IMR-90 (cell line): ENCODE measurements around the gene PRDX5. TPM values are rescaled to one million over a fixed set of nuclear protein-coding genes. Genes with fewer than 3 reads are reported as not detected.

ENCODE experiments used
- ATAC-seq: fragments of 200-7000 bp; cut with Tn5 transposase; 2 replicates; pipeline ENCODE4 v1.9.1; 2020; ENCODE audit warnings: low read depth, mild to moderate bottlenecking, moderate library complexity
- BruUV-seq: library from RNA; stranded (reverse); fragments of 400-500 nt; replicated peaks from 2 replicates; lab custom pipeline; 2021; lab: Mats Ljungman, UMichigan
- CTCF ChIA-PET: fragments of 300-600 bp; formaldehyde crosslinking; extraction: SDS; loops from one replicate; lab custom pipeline; 2021; ENCODE audit warnings: antibody characterized with exemption; lab: Yijun Ruan, JAX
- POLR2A ChIA-PET: fragments of 300-600 bp; sonication (Branson Sonifier 250); formaldehyde crosslinking; loops from one replicate; lab custom pipeline; 2022; ENCODE audit warnings: antibody characterized with exemption; ENCODE audit not compliant: unreplicated experiment; lab: Charles Lee
- DNase-seq: peaks from one replicate; pipeline ENCODE4 v3.0.0; 2013
- H2AFZ ChIP-seq: replicated peaks from 2 replicates; pipeline ENCODE3; 2013; ENCODE audit warnings: low read length, mild to moderate bottlenecking; ENCODE audit not compliant: poor library complexity
- H2AK5ac ChIP-seq: 2 replicates; pipeline ENCODE4 v1.6.1; 2013; ENCODE audit warnings: low read depth, low read length, inconsistent platforms
- H2AK9ac ChIP-seq: replicated peaks from 2 replicates; pipeline ENCODE3; 2013; ENCODE audit warnings: mild to moderate bottlenecking, low read depth, low read length, moderate library complexity; ENCODE audit not compliant: poor library complexity
- H2BK120ac ChIP-seq: 2 replicates; pipeline ENCODE4 v1.6.1; 2013; ENCODE audit warnings: low read depth, low read length, inconsistent platforms
- H2BK15ac ChIP-seq: 3 replicates; pipeline ENCODE4 v1.6.1; 2013; ENCODE audit warnings: low read depth, low read length, inconsistent platforms
- H2BK20ac ChIP-seq: 2 replicates; pipeline ENCODE4 v1.6.1; 2013; ENCODE audit warnings: low read depth, mild to moderate bottlenecking, inconsistent platforms, low read length, moderate library complexity
- H2BK5ac ChIP-seq: 2 replicates; pipeline ENCODE4 v1.6.1; 2013; ENCODE audit warnings: mild to moderate bottlenecking, low read depth, low read length, inconsistent platforms; ENCODE audit not compliant: poor library complexity, severe bottlenecking
- H3K14ac ChIP-seq: replicated peaks from 2 replicates; pipeline ENCODE4 v1.6.1; 2013; ENCODE audit warnings: low read depth, low read length, inconsistent platforms
- H3K18ac ChIP-seq: 2 replicates; pipeline ENCODE4 v1.6.1; 2013; ENCODE audit warnings: low read depth, low read length, control low read depth
- H3K23ac ChIP-seq: 2 replicates; pipeline ENCODE4 v1.6.1; 2013; ENCODE audit warnings: low read depth, low read length, inconsistent platforms
- H3K27ac ChIP-seq: 2 replicates; pipeline ENCODE4 v1.5.1; 2013; ENCODE audit warnings: mild to moderate bottlenecking, control low read depth, low read length; ENCODE audit not compliant: insufficient read depth
- H3K27me3 ChIP-seq: 2 replicates; pipeline ENCODE4 v1.6.1; 2013; ENCODE audit warnings: low read length; ENCODE audit not compliant: control insufficient read depth, insufficient read depth
- H3K36me3 ChIP-seq: 2 replicates; pipeline ENCODE4 v1.6.1; 2013; ENCODE audit warnings: low read length, mixed read lengths; ENCODE audit not compliant: control insufficient read depth, insufficient read depth
- H3K4ac ChIP-seq: 2 replicates; pipeline ENCODE4 v1.6.1; 2013; ENCODE audit warnings: low read depth, low read length, inconsistent platforms
- H3K4me1 ChIP-seq: 2 replicates; pipeline ENCODE4 v1.6.1; 2013; ENCODE audit warnings: low read length, mixed read lengths; ENCODE audit not compliant: control insufficient read depth, insufficient read depth
- H3K4me2 ChIP-seq: 2 replicates; pipeline ENCODE4 v1.6.1; 2013; ENCODE audit warnings: low read depth, mild to moderate bottlenecking, control low read depth, low read length, moderate library complexity
- H3K4me3 ChIP-seq: 2 replicates; pipeline ENCODE4 v1.5.1; 2013; ENCODE audit warnings: low read depth, mild to moderate bottlenecking, control low read depth, low read length, moderate library complexity; ENCODE audit not compliant: insufficient read depth
- H3K56ac ChIP-seq: 2 replicates; pipeline ENCODE4 v1.6.1; 2013; ENCODE audit warnings: low read length, inconsistent platforms; ENCODE audit not compliant: insufficient read depth; ENCODE audit errors: extremely low read depth
- H3K79me1 ChIP-seq, 2 experiments: 2 replicates each; pipeline ENCODE4 v1.6.1; 2013; ENCODE audit warnings: low read length in 2 of 2, inconsistent platforms in 1 of 2, low read depth in 1 of 2
- H3K9ac ChIP-seq: 2 replicates; pipeline ENCODE4 v1.6.1; 2013; ENCODE audit warnings: low read depth, low read length, control low read depth
- H3K9me1 ChIP-seq: 2 replicates; pipeline ENCODE4 v1.6.1; 2013; ENCODE audit warnings: low read length, inconsistent platforms; ENCODE audit not compliant: insufficient read depth
- H3K9me3 ChIP-seq: 2 replicates; pipeline ENCODE4 v1.6.1; 2013; ENCODE audit warnings: low read length; ENCODE audit not compliant: control insufficient read depth, insufficient read depth
- H4K20me1 ChIP-seq: 2 replicates; pipeline ENCODE4 v1.6.1; 2013; ENCODE audit warnings: low read length, inconsistent platforms; ENCODE audit not compliant: insufficient read depth
- H4K5ac ChIP-seq: 2 replicates; pipeline ENCODE4 v1.6.1; 2013; ENCODE audit warnings: mild to moderate bottlenecking, low read depth, low read length, control low read depth
- H4K8ac ChIP-seq, 2 experiments: 2 replicates each; pipeline ENCODE4 v1.6.1; 2013; ENCODE audit warnings: low read depth in 2 of 2, low read length in 2 of 2, control low read depth in 1 of 2, inconsistent platforms in 1 of 2
- H4K91ac ChIP-seq: 2 replicates; pipeline ENCODE4 v1.6.1; 2013; ENCODE audit warnings: low read depth, low read length, inconsistent platforms; ENCODE audit not compliant: insufficient read depth
- BHLHE40 ChIP-seq: fragments of 150-350 bp; IDR thresholded peaks from 2 replicates; pipeline ENCODE4 v1.6.1; 2016; ENCODE audit warnings: mild to moderate bottlenecking, low read depth, low read length
- CEBPB ChIP-seq: IDR thresholded peaks from 2 replicates; pipeline ENCODE4 v1.6.1; 2012; ENCODE audit warnings: low read depth, low read length, improper control_type of control experiment
- CHD1 ChIP-seq: IDR thresholded peaks from 2 replicates; pipeline ENCODE4 v1.6.1; 2012; ENCODE audit warnings: low read depth, low read length, improper control_type of control experiment
- CTCF ChIP-seq: conservative IDR thresholded peaks from 2 replicates; pipeline ENCODE4 v1.5.1; 2012; ENCODE audit warnings: mild to moderate bottlenecking, low read depth, low read length, improper control_type of control experiment
- ELK1 ChIP-seq: fragments of 150-350 bp; IDR thresholded peaks from 2 replicates; pipeline ENCODE4 v1.6.1; 2016; ENCODE audit warnings: low read depth, mild to moderate bottlenecking, low read length, moderate library complexity, borderline replicate concordance
- FOS ChIP-seq: fragments of 150-350 bp; IDR thresholded peaks from 2 replicates; pipeline ENCODE4 v1.6.1; 2016; ENCODE audit warnings: low read depth, low read length
- MAZ ChIP-seq: IDR thresholded peaks from 2 replicates; pipeline ENCODE4 v1.6.1; 2012; ENCODE audit warnings: low read depth, mild to moderate bottlenecking, low read length, improper control_type of control experiment, moderate library complexity, borderline replicate concordance
- MXI1 ChIP-seq: IDR thresholded peaks from 2 replicates; pipeline ENCODE4 v1.6.1; 2012; ENCODE audit warnings: low read depth, mild to moderate bottlenecking, low read length, moderate library complexity, borderline replicate concordance
- NFE2L2 ChIP-seq: fragments of 150-350 bp; IDR thresholded peaks from 2 replicates; pipeline ENCODE4 v1.6.1; 2016; ENCODE audit warnings: low read depth, mild to moderate bottlenecking, low read length
- POLR2A ChIP-seq: IDR thresholded peaks from 2 replicates; pipeline ENCODE4 v1.6.1; 2012; ENCODE audit warnings: mild to moderate bottlenecking, low read depth, low read length
- RAD21 ChIP-seq: IDR thresholded peaks from 2 replicates; pipeline ENCODE4 v1.6.1; 2012; ENCODE audit warnings: low read length, improper control_type of control experiment
- RCOR1 ChIP-seq: IDR thresholded peaks from 2 replicates; pipeline ENCODE4 v1.6.1; 2012; ENCODE audit warnings: mild to moderate bottlenecking, low read length, improper control_type of control experiment; ENCODE audit not compliant: insufficient replicate concordance
- RFX5 ChIP-seq: IDR thresholded peaks from 2 replicates; pipeline ENCODE4 v1.8.0; 2012; ENCODE audit warnings: low read depth, mild to moderate bottlenecking, low read length, moderate library complexity
- SMC3 ChIP-seq: fragments of 150-350 bp; IDR thresholded peaks from 2 replicates; pipeline ENCODE4 v1.6.1; 2016; ENCODE audit warnings: low read depth, mild to moderate bottlenecking, antibody characterized with exemption, low read length, moderate library complexity
- WGBS, 2 experiments: methylation state at CpG; one replicate each; pipeline versions ENCODE4 v1.1.5 to v1.1.7; 2013; ENCODE audit warnings: missing lambda C conversion rate in 2 of 2; ENCODE audit not compliant: insufficient read length in 1 of 2; ENCODE audit errors: extremely low coverage in 2 of 2; 5-methylcytosine and 5-hydroxymethylcytosine counted together
- dilution Hi-C: fragments of 300-500 bp; cut with HindIII; formaldehyde crosslinking; loops from one replicate; pipeline ENCODE4 v1.14.3; 2018; ENCODE audit warnings: low sequenced_read_pairs; ENCODE audit not compliant: unreplicated experiment
- in situ Hi-C: fragments of 300-500 bp; cut with MboI; formaldehyde crosslinking; loops from 3 replicates; pipeline ENCODE4 v1.14.3; 2019; ENCODE audit warnings: low sequenced_read_pairs, inconsistent platforms, mixed read lengths
- intact Hi-C: fragments of 100-400 bp; cut with micrococcal nuclease; formaldehyde crosslinking; loops from 2 replicates; pipeline ENCODE4 v1.10.0; 2022
- polyA plus RNA-seq, 3 experiments: library from polyadenylated mRNA; depleted of rRNA; stranded (reverse); fragments of >200 nt; gene quantifications; 2 replicates each; pipeline ENCODE4 v1.2.3, GENCODE V29; 2012; ENCODE audit warnings: low replicate concordance in 1 of 3
- total RNA-seq: library from RNA; depleted of rRNA; stranded (reverse); fragments of >200 nt; gene quantifications from 2 replicates; pipeline ENCODE4 v1.2.3, GENCODE V29; 2012

Gene PRDX5
- total and polyA plus RNA-seq, 2 of the 4 experiments (the other 2 are of a cell fraction), result 120 to 292 TPM

- Histone ChIP-seq H2BK120ac (no peak overlapping the region), H3K14ac (0 out of 2 replicates have a peak overlapping the region, but pooled peaks have one; percentile 78), H4K20me1 (no peaks in the 10 kb centered on the region; the same call in 1 of the 2 replicates), H4K8ac (no peak overlapping the region; a peak in 1 of 4 replicates), H3K9me1 (0 out of 2 replicates have a peak, but pooled peaks cover 3% of the 10 kb centered on the region), H3K9ac (no peak overlapping the region), H2BK15ac (no peak overlapping the region; the same call in 2 of the 3 replicates), H2AK5ac (no peak overlapping the region), H3K4ac (peak overlapping the region; percentile 75; the same call in 1 of the 2 replicates), H3K4me2 (no peak overlapping the region), H4K5ac (no peak overlapping the region), H3K36me3 (peaks cover 19% of the 10 kb centered on the region), H3K23ac (no peak overlapping the region), H4K91ac (no peak overlapping the region), H3K4me3 (no peak overlapping the region), H3K18ac (no peak overlapping the region), H2BK20ac (no peak overlapping the region), H3K79me1 (peaks cover 0 to 8% of the 10 kb centered on the region in 2 experiments; a peak in 2 of 4 replicates), H3K4me1 (peaks cover 4% of the 10 kb centered on the region), H3K27ac (peak overlapping the region; percentile 49; the same call in 1 of the 2 replicates), H3K56ac (no peak overlapping the region), H2AK9ac (no peak overlapping the region), H3K27me3 (no peaks in the 10 kb centered on the region; the same call in 1 of the 2 replicates), H2AFZ (no peak overlapping the region), H3K9me3 (0 out of 2 replicates have a peak, but pooled peaks cover 2% of the 10 kb centered on the region), H2BK5ac (no peak overlapping the region)
- peak; percentile 63 for ATAC-seq
- WGBS, 2 experiments, result no CpG with 5 or more reads among the region's 11 CpGs
- in situ Hi-C loops, result no loop called here
- intact Hi-C loops, result no loop called here
- TF ChIP-seq RAD21 (no peak), SMC3 (no peak), NFE2L2 (no peak), POLR2A (no peak), CEBPB (no peak), FOS (no peak), CHD1 (no peak), BHLHE40 (no peak), MAZ (no peak), CTCF (no peak), MXI1 (no peak), RFX5 (no peak), ELK1 (no peak), RCOR1 (no peak)
- BruUV-seq, result no TSS peak
- POLR2A ChIA-PET, result interaction anchor here (0.6 kb wide), 1 partner anchor 432 kb away, joined by 6 read pairs; no protein-coding TSS in a partner anchor
- CTCF ChIA-PET, result interaction anchor here (0.8 to 1.5 kb wide), 3 partner anchors 9 to 30 kb away, joined by 3 to 5 read pairs (median 5); no protein-coding TSS in a partner anchor
- no peak for DNase-seq
- dilution Hi-C loops, result no loop called here
Observed at GRCh38 chr11:64324692-64325469, 7.0 kb downstream of the PRDX5 start.
